Type B pancreatic cell (in vitro differentiated cells): ENCODE measurements around the gene OR10G3. TPM values are rescaled to one million over a fixed set of nuclear protein-coding genes. Genes with fewer than 3 reads are reported as not detected.

ENCODE experiments used
- DNase-seq: peaks from one replicate; pipeline ENCODE4 v3.0.0; 2021; ENCODE audit warnings: mixed read lengths; ENCODE audit not compliant: unreplicated experiment; ENCODE audit errors: extremely low spot score
- H3K27ac Mint-ChIP-seq: 2 replicates; pipeline ENCODE4 v1.8.0; 2021; ENCODE audit warnings: mild to moderate bottlenecking, mixed read lengths
- H3K27me3 Mint-ChIP-seq: 2 replicates; pipeline ENCODE4 v1.8.0; 2021; ENCODE audit warnings: mixed read lengths
- H3K36me3 Mint-ChIP-seq: 2 replicates; pipeline ENCODE4 v1.8.0; 2021; ENCODE audit warnings: mixed read lengths
- H3K4me1 Mint-ChIP-seq: one replicate; pipeline ENCODE4 v1.8.0; 2021; ENCODE audit warnings: mixed read lengths; ENCODE audit not compliant: unreplicated experiment
- H3K4me3 Mint-ChIP-seq: 2 replicates; pipeline ENCODE4 v1.8.0; 2021; ENCODE audit warnings: mild to moderate bottlenecking, mixed read lengths
- H3K9me3 Mint-ChIP-seq: 2 replicates; pipeline ENCODE4 v1.8.0; 2021; ENCODE audit warnings: mixed read lengths
- total RNA-seq: library from RNA; stranded (reverse); gene quantifications from 2 replicates; pipeline ENCODE4 v1.2.1, GENCODE V29; 2021; ENCODE audit warnings: low replicate concordance
- TF ChIP-seq, protein P1 (sequence below): fragments of 200-600 bp; sonication (generic); conservative IDR thresholded peaks from 2 replicates; pipeline ENCODE4 v1.5.0; 2021; ENCODE audit warnings: antibody characterized with exemption, mild to moderate bottlenecking

The OR10G3 gene
- total RNA-seq, 1 donor from 2014 or later: not detected

DNA sequence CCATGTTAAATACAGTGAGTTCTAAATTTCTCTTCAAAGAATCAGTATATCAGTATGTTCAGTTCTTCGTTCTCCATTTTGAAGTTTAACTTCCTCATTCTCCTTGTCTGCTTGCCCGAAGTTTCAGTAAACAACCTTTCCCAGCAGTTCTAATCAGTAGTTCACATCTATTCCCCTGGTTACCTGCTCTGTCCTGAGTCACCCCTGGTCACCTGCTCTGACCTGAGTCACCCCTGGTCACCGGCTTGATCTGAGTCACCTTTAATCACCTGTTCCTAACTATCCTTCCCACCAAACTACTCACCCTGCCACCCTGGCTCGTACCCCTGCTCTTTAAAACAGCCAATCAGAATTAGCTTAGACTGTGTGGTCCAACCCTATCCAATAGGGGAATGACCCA, 9.4 kb upstream of the OR10G3 start:
- Mint-ChIP-seq H3K4me1 (no peaks in the 10 kb centered on the region), H3K9me3 (peaks cover 13% of the 10 kb centered on the region), H3K36me3 (no peaks in the 10 kb centered on the region), H3K4me3 (no peak overlapping the region), H3K27me3 (peaks cover 7% of the 10 kb centered on the region), H3K27ac (no peak overlapping the region)
- no peak for DNase-seq
- TF ChIP-seq, protein P1, sequence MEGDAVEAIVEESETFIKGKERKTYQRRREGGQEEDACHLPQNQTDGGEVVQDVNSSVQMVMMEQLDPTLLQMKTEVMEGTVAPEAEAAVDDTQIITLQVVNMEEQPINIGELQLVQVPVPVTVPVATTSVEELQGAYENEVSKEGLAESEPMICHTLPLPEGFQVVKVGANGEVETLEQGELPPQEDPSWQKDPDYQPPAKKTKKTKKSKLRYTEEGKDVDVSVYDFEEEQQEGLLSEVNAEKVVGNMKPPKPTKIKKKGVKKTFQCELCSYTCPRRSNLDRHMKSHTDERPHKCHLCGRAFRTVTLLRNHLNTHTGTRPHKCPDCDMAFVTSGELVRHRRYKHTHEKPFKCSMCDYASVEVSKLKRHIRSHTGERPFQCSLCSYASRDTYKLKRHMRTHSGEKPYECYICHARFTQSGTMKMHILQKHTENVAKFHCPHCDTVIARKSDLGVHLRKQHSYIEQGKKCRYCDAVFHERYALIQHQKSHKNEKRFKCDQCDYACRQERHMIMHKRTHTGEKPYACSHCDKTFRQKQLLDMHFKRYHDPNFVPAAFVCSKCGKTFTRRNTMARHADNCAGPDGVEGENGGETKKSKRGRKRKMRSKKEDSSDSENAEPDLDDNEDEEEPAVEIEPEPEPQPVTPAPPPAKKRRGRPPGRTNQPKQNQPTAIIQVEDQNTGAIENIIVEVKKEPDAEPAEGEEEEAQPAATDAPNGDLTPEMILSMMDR: no peak

DNA sequence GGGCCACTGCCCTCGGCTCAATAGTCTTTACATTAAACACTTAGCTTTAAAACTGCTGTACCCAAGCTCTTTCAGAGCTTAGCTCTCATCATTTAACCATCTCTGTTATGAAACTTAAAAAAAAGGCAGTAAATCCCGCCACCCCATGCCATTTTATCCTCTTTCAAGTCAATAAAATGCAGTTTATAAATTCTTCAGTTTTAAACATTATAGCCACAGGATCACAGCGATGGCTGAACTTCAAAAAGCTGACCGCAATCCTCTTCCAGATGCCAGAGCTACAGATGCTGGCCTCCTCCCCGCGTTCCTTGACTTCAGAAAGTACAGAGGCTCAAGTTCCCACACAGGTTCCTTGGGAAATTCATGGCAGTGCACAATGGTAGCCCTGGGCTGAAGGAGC, 4.2 kb downstream of the OR10G3 start:
- TF ChIP-seq, protein P1: no peak
- DNase-seq: no peak
- H3K4me3 Mint-ChIP-seq: no peak overlapping the region

DNA sequence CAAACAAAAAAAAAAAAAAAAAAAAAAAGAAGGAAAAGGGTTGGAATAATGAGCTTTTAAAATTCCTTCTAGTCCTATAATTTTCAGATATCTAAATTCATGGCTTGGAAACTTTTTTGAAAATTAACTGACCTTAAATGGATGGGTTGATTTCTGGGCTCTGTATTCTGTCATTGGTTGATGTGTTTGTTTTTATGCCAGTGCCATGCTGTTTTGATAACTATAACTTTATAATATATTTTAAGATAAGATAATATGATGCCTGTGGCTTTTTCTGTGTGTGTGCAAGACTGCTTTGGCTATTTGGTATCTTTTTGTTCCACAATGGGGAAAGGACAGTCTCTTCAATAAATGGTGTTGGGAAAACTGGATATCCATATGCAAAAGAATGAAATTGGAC, 7.3 kb downstream of the OR10G3 start:
- DNase-seq: no peak
- Mint-ChIP-seq H3K4me1 (no peaks in the 10 kb centered on the region), H3K4me3 (no peak overlapping the region), H3K27me3 (no peaks in the 10 kb centered on the region), H3K27ac (no peak overlapping the region), H3K9me3 (no peaks in the 10 kb centered on the region), H3K36me3 (no peaks in the 10 kb centered on the region)
- TF ChIP-seq, protein P1: no peak

More for the DNA sequence above, 4.2 kb downstream of the OR10G3 start:
- Mint-ChIP-seq H3K9me3 (no peaks in the 10 kb centered on the region), H3K4me1 (no peaks in the 10 kb centered on the region), H3K27me3 (peaks cover 2% of the 10 kb centered on the region), H3K36me3 (no peaks in the 10 kb centered on the region), H3K27ac (no peak overlapping the region)

DNA sequence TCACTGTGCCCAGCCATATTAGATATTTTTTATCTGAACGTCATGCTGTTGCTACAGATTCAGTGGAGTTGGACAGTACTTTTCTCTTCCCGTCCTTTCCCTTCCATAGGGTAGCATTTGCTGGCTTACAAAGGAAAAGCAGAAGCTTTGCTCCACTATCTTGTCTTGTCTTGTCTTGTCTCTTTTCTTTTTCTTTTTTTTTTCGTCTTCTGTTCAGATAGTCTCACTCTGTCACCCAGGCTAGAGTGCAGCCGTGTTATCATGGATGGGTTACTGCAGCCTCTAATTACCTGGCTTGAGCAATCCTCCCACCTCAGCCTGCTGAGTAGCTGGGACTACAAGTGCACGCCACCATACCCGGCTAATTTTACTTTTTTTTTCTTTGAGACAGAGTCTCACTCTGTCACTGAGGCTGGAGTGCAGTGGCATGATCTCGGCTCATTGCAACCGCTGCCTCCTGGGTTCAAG, 21.1 kb downstream of the OR10G3 start:
- Mint-ChIP-seq H3K4me1 (peaks cover 15% of the 10 kb centered on the region), H3K27ac (no peak overlapping the region), H3K36me3 (no peaks in the 10 kb centered on the region), H3K4me3 (peak overlapping the region; percentile 63), H3K9me3 (no peaks in the 10 kb centered on the region), H3K27me3 (no peaks in the 10 kb centered on the region)
- TF ChIP-seq, protein P1: no peak
- DNase-seq: no peak

DNA sequence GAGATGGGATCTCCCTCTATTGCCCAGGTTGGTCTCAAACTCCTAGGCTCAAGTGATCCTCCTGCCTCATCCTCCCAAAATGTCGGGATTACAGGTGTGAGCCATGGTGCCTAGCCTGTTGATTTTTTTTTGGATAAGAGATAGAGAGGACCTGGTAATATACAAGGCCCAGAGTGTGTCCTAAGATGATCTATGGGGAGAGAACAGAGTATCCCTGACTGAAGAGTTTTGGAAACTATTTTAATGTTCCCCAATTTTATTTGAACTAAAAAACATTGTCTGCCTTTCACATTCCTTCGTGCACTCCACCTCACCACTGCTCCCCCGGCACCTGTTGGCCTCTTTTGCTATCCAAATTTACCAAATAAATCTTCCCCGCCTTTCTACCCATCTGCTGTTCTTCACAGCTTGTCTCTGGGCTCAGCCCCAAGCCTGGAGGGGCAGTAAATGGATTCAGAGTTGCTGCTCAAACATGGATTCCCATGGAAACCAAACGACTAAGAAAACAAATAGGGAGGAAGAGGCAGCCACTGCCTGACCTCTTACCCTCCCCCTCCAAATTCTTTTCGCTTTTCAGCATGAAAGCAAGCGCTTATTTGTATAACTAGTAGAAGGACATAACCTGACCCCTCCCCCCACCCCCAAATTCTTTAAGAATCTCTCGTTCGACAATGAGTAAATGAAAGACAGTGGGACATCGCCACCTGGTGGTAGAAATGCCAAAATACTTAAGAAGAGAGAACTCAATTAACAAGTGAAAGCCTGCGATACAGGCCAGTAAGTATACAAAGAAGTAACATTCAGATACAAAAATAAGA, 22.6 kb downstream of the OR10G3 start:
- no peaks in the 10 kb centered on the region for H3K9me3 Mint-ChIP-seq
- peak; percentile 80 for DNase-seq
- H3K36me3 Mint-ChIP-seq: no peaks in the 10 kb centered on the region
- peak overlapping the region; percentile 79 for H3K27ac Mint-ChIP-seq
- peaks cover 15% of the 10 kb centered on the region for H3K4me1 Mint-ChIP-seq
- TF ChIP-seq, protein P1: peak; percentile 87
- H3K27me3 Mint-ChIP-seq: no peaks in the 10 kb centered on the region
- peak overlapping the region; percentile 73 for H3K4me3 Mint-ChIP-seq
